Head of caudate nucleus (tissue), 42 donors: ENCODE data around the gene GRIA3.

Experiments used
- DNase-seq, 42 donors: peaks; one replicate each; pipeline versions ENCODE4 v3.0.0 to v3.0.0-alpha.2; 2020 to 2021; ENCODE audit warnings: mixed read lengths in 7 of 42
- intact Hi-C: fragments of 100-400 bp; cut with DNase I; formaldehyde crosslinking; loops from one replicate; pipeline ENCODE4 v1.15.0; 2022

The GRIA3 gene

GRCh38 chrX:123188081-123188480, 4.0 kb downstream of the GRIA3 start:
- peak in 6 of 42 donors; percentile 13 to 49 (median 21) for DNase-seq
- intact Hi-C loops = loop anchor here (10.0 kb wide), 1 partner anchor 237 kb away; no protein-coding TSS in a partner anchor

GRCh38 chrX:123189338-123189737, 5.3 kb downstream of the GRIA3 start:
- intact Hi-C loops = loop anchor here (10.0 kb wide), 1 partner anchor 235 kb away; no protein-coding TSS in a partner anchor

GRCh38 chrX:123190096-123190495, 6.0 kb downstream of the GRIA3 start:
- intact Hi-C loops = no loop called here
- DNase-seq = peak in 1 of 42 donors; percentile 5

More at GRCh38 chrX:123189338-123189737, 5.3 kb downstream of the GRIA3 start:
- DNase-seq = peak in 16 of 42 donors; percentile 4 to 56 (median 20)

GRCh38 chrX:123193101-123193500, 9.0 kb downstream of the GRIA3 start:
- DNase-seq = no peak
- intact Hi-C loops = no loop called here

- intact Hi-C loops = no loop called here
- no peak for DNase-seq
Measured at GRCh38 chrX:123199338-123199737, 15.3 kb downstream of the GRIA3 start.

GRCh38 chrX:123201720-123202119, 17.6 kb downstream of the GRIA3 start:
- intact Hi-C loops = no loop called here
- DNase-seq = peak in 8 of 42 donors; percentile 11 to 65 (median 36)

GRCh38 chrX:123202523-123202922, 18.4 kb downstream of the GRIA3 start:
- DNase-seq = no peak
- intact Hi-C loops = no loop called here

GRCh38 chrX:123203772-123204171, 19.7 kb downstream of the GRIA3 start:
- DNase-seq = no peak

GRCh38 chrX:123206176-123206575, 22.1 kb downstream of the GRIA3 start:
- peak in 3 of 42 donors; percentile 10 to 43 (median 13) for DNase-seq
- intact Hi-C loops = no loop called here

More at GRCh38 chrX:123203772-123204171, 19.7 kb downstream of the GRIA3 start:
- intact Hi-C loops = no loop called here

GRCh38 chrX:123210252-123210651, 26.2 kb downstream of the GRIA3 start:
- no peak for DNase-seq
- intact Hi-C loops = no loop called here

GRCh38 chrX:123215397-123216089, 31.5 kb downstream of the GRIA3 start:
- peak in 41 of 42 donors; percentile 6 to 85 (median 58) for DNase-seq
- intact Hi-C loops = no loop called here

- no peak for DNase-seq
- intact Hi-C loops = no loop called here
Measured at GRCh38 chrX:123217077-123217476, 33.0 kb downstream of the GRIA3 start.

GRCh38 chrX:123217728-123218127, 33.6 kb downstream of the GRIA3 start:
- DNase-seq = no peak
- intact Hi-C loops = no loop called here

- peak in 10 of 42 donors; percentile 4 to 46 (median 12) for DNase-seq
- intact Hi-C loops = no loop called here
Measured at GRCh38 chrX:123219916-123220315, 35.8 kb downstream of the GRIA3 start.

GRCh38 chrX:123222920-123223319, 38.8 kb downstream of the GRIA3 start:
- DNase-seq = peak in 6 of 42 donors; percentile 9 to 43 (median 16)
- intact Hi-C loops = no loop called here

- no peak for DNase-seq
- intact Hi-C loops = no loop called here
Measured at GRCh38 chrX:123223409-123223808, 39.3 kb downstream of the GRIA3 start.

- no peak for DNase-seq
- intact Hi-C loops = no loop called here
Measured at GRCh38 chrX:123223859-123224258, 39.8 kb downstream of the GRIA3 start.

- intact Hi-C loops = no loop called here
- DNase-seq = no peak
Measured at GRCh38 chrX:123230798-123231197, 46.7 kb downstream of the GRIA3 start.

- no peak for DNase-seq
- intact Hi-C loops = no loop called here
Measured at GRCh38 chrX:123236859-123237258, 52.8 kb downstream of the GRIA3 start.

- DNase-seq = no peak
- intact Hi-C loops = no loop called here
Measured at GRCh38 chrX:123237271-123237670, 53.2 kb downstream of the GRIA3 start.

GRCh38 chrX:123254457-123254856, 70.4 kb downstream of the GRIA3 start:
- DNase-seq = no peak
- intact Hi-C loops = no loop called here
